Measurements from ENCODE around the gene RAB12. TPM values are rescaled to one million over a fixed set of nuclear protein-coding genes. Genes with fewer than 3 reads are reported as not detected.

Gene RAB12
- total RNA-seq, 6 donors from 2014 or later = 24.1 to 88.6 (median 44.1) TPM

GRCh38 chr18:8601277-8602032, 7.8 kb upstream of the RAB12 start:
- no peaks in the 10 kb centered on the region for H3K9me3 ChIP-seq
- H3K27ac ChIP-seq = no peak overlapping the region
- H3K36me3 ChIP-seq = no peaks in the 10 kb centered on the region
- H3K4me3 ChIP-seq = no peak overlapping the region
- DNase-seq (no peak), ATAC-seq (ENCODE audit: low FRiP score in 2 of 2) (peak in 1 of 2 donors; percentile 53)
- WGBS, 2 donors = 63 to 67% methylated on average over 6 of the region's 6 CpGs
- H3K27me3 ChIP-seq = no peaks in the 10 kb centered on the region
- TF ChIP-seq EP300 (IDR thresholded peaks at IDR 0.05) (no peak), POLR2A (IDR thresholded peaks at IDR 0.05) (no peak), POLR2AphosphoS5 (IDR thresholded peaks at IDR 0.05) (no peak)
- TF ChIP-seq, protein P1, sequence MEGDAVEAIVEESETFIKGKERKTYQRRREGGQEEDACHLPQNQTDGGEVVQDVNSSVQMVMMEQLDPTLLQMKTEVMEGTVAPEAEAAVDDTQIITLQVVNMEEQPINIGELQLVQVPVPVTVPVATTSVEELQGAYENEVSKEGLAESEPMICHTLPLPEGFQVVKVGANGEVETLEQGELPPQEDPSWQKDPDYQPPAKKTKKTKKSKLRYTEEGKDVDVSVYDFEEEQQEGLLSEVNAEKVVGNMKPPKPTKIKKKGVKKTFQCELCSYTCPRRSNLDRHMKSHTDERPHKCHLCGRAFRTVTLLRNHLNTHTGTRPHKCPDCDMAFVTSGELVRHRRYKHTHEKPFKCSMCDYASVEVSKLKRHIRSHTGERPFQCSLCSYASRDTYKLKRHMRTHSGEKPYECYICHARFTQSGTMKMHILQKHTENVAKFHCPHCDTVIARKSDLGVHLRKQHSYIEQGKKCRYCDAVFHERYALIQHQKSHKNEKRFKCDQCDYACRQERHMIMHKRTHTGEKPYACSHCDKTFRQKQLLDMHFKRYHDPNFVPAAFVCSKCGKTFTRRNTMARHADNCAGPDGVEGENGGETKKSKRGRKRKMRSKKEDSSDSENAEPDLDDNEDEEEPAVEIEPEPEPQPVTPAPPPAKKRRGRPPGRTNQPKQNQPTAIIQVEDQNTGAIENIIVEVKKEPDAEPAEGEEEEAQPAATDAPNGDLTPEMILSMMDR (IDR thresholded peaks at IDR 0.05) = no peak
- H3K4me1 ChIP-seq = no peaks in the 10 kb centered on the region

- WGBS, 2 donors = 84 to 90% methylated on average over 4 of the region's 4 CpGs
- no peak for ATAC-seq (ENCODE audit: low FRiP score in 2 of 2)
Observed at GRCh38 chr18:8602040-8602439, 7.2 kb upstream of the RAB12 start.

GRCh38 chr18:8602557-8602956, 6.7 kb upstream of the RAB12 start:
- no peaks in the 10 kb centered on the region for H3K36me3 ChIP-seq
- no peaks in the 10 kb centered on the region for H3K9me3 ChIP-seq
- H3K4me3 ChIP-seq = no peak overlapping the region
- WGBS, 2 donors = 88 to 100% methylated on average over 2 of the region's 2 CpGs
- no peaks in the 10 kb centered on the region for H3K4me1 ChIP-seq
- DNase-seq (no peak), ATAC-seq (ENCODE audit: low FRiP score in 2 of 2) (no peak)
- TF ChIP-seq EP300 (IDR thresholded peaks at IDR 0.05) (no peak), POLR2A (IDR thresholded peaks at IDR 0.05) (no peak), POLR2AphosphoS5 (IDR thresholded peaks at IDR 0.05) (no peak)
- TF ChIP-seq, protein P1 (IDR thresholded peaks at IDR 0.05) = no peak
- H3K27me3 ChIP-seq = no peaks in the 10 kb centered on the region
- H3K27ac ChIP-seq = no peak overlapping the region

More at GRCh38 chr18:8602040-8602439, 7.2 kb upstream of the RAB12 start:
- no peaks in the 10 kb centered on the region for H3K4me1 ChIP-seq
- H3K4me3 ChIP-seq = no peak overlapping the region
- TF ChIP-seq, protein P1 (IDR thresholded peaks at IDR 0.05) = no peak
- TF ChIP-seq POLR2A (IDR thresholded peaks at IDR 0.05) = no peak
- no peak for TF ChIP-seq POLR2AphosphoS5 (IDR thresholded peaks at IDR 0.05)
- no peak for TF ChIP-seq EP300 (IDR thresholded peaks at IDR 0.05)
- H3K9me3 ChIP-seq = no peaks in the 10 kb centered on the region
- DNase-seq = no peak
- H3K27me3 ChIP-seq = no peaks in the 10 kb centered on the region
- no peak overlapping the region for H3K27ac ChIP-seq
- H3K36me3 ChIP-seq = no peaks in the 10 kb centered on the region

DNA sequence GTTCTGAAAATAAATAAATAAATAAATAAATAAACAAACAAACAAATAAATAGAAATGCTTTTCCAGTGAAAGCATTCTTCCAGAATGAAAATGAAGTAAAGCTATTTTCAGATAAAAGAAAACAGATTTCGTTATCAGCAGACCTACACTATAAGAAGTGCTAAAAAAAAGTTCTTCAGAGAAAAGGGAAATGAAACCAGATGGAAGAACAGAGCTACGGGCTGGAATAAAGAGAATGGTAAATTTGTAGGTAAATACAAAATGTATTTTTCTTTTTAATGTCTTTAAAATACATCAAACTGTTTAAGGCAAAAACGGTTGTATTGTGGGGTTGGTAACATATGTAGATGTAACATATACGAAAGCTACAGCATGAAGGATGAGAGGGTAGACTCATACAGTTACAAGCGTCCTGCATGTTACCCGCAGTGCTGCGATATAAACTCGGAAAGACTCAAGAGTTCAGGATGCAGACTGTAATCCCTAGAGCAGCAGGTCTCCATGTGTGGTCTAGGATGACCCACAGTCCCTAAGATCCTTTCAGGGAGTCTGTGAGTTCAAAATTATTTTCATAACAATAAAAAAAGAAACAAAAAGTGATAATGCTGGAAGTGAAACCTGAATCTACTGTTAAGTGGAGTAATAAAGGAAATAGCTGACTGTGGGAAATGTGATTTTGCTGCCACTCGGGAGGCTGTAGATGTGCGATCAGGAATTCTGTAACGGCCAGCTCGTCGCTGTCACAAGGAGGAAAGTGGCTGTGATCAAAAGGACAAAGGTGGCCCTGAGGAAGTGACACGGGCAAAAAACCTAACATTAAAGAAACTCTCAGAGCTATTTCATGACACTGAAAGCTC, 5.3 kb upstream of the RAB12 start:
- Histone ChIP-seq H3K27me3 (no peaks in the 10 kb centered on the region), H3K27ac (no peak overlapping the region), H3K4me3 (peak overlapping the region in 3 of 4 donors; percentile 9 to 28 (median 22)), H3K9me3 (no peaks in the 10 kb centered on the region), H3K36me3 (no peaks in the 10 kb centered on the region), H3K4me1 (peaks cover 0 to 7% (median 5%) of the 10 kb centered on the region in 4 donors)
- ATAC-seq (ENCODE audit: low FRiP score in 2 of 2) (peak in 1 of 2 donors; percentile 7), DNase-seq (no peak)
- TF ChIP-seq, protein P1 (IDR thresholded peaks at IDR 0.05) = no peak
- TF ChIP-seq POLR2A (IDR thresholded peaks at IDR 0.05) = no peak
- no peak for TF ChIP-seq POLR2AphosphoS5 (IDR thresholded peaks at IDR 0.05)
- TF ChIP-seq EP300 (IDR thresholded peaks at IDR 0.05) = no peak
- WGBS, 2 donors = 62 to 67% methylated on average over 14 of the region's 14 CpGs

All from upper lobe of left lung (tissue), 6 donors.